PC-3 (cell line): ENCODE results near the gene OVCH2.

ENCODE experiments used
- EZH2 ChIP-seq: fragments of 300-600 bp; sonication (generic); IDR thresholded peaks from one replicate; pipeline ENCODE4 v1.6.1; 2017; ENCODE audit warnings: antibody characterized with exemption, mild to moderate bottlenecking, low read length; ENCODE audit not compliant: unreplicated experiment
- EZH2phosphoT487 ChIP-seq: fragments of 300-600 bp; sonication (generic); IDR thresholded peaks from 2 replicates; pipeline ENCODE4 v1.6.1; 2018; ENCODE audit warnings: mild to moderate bottlenecking, antibody characterized with exemption, low read length, borderline replicate concordance
- TF ChIP-seq, protein P1 (sequence below): fragments of 300-600 bp; sonication (generic); conservative IDR thresholded peaks from 2 replicates; pipeline ENCODE4 v1.5.1; 2017; ENCODE audit warnings: antibody characterized with exemption, low read depth, mild to moderate bottlenecking, low read length

DNA sequence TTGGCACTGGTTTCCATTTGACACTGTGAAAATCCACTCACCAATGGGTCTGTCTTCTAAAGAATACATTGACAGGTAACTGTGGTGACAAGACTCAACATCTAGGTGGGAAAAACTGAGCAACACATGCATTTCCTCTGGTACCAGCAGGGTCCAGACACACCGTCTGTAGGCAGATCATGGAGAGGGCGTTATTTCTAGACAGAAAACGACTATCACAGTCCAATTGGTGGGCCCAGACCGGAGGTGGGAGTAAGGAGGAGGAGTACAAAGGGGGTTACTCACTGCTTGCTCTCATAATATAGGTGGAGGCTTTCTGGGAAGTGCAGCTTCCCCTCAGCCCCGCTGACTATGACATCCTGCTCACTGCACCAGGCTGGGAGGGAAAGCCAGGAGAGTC, 9.9 kb downstream of the OVCH2 start:
- TF ChIP-seq EZH2phosphoT487: no peak
- TF ChIP-seq, protein P1, sequence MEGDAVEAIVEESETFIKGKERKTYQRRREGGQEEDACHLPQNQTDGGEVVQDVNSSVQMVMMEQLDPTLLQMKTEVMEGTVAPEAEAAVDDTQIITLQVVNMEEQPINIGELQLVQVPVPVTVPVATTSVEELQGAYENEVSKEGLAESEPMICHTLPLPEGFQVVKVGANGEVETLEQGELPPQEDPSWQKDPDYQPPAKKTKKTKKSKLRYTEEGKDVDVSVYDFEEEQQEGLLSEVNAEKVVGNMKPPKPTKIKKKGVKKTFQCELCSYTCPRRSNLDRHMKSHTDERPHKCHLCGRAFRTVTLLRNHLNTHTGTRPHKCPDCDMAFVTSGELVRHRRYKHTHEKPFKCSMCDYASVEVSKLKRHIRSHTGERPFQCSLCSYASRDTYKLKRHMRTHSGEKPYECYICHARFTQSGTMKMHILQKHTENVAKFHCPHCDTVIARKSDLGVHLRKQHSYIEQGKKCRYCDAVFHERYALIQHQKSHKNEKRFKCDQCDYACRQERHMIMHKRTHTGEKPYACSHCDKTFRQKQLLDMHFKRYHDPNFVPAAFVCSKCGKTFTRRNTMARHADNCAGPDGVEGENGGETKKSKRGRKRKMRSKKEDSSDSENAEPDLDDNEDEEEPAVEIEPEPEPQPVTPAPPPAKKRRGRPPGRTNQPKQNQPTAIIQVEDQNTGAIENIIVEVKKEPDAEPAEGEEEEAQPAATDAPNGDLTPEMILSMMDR: no peak
- TF ChIP-seq EZH2: no peak
